ENCODE results near the gene SLC39A2. TPM values are rescaled to one million over a fixed set of nuclear protein-coding genes. Genes with fewer than 3 reads are reported as not detected.
A peak's percentile ranks its signal among the peaks of the same experiment; 100 is the strongest.

SLC39A2 gene
- total and polyA plus RNA-seq, 5 donors from 2014 or later: not detected

GRCh38 chr14:21026988-21027315 lies 27.9 kb downstream of the SLC39A2 start:
- Histone ChIP-seq H3K36me3 (ENCODE audit: control insufficient read depth, insufficient read depth, low read length) (no peaks in the 10 kb centered on the region), H3K4me3 (ENCODE audit: low read depth, low read length) (no peak overlapping the region), H3K27ac (ENCODE audit: insufficient read depth, low read length, poor library complexity, severe bottlenecking) (no peak overlapping the region), H3K27me3 (ENCODE audit: control insufficient read depth, insufficient read depth, low read length) (peaks cover 3% of the 10 kb centered on the region), H3K9me3 (ENCODE audit: control insufficient read depth in 2 of 2, low read length in 2 of 2) (no peaks in the 10 kb centered on the region), H3K4me1 (ENCODE audit: control insufficient read depth, insufficient read depth, low read length, poor library complexity, severe bottlenecking) (peaks cover 20% of the 10 kb centered on the region)
- no peaks in the 10 kb centered on the region for H3K9me3 Mint-ChIP-seq
- no peak for DNase-seq
- peak overlapping the region; percentile 8 to 85 (median 32) for H3K27ac Mint-ChIP-seq
- H3K4me1 Mint-ChIP-seq: peaks cover 0 to 30% (median 12%) of the 10 kb centered on the region in 4 donors
- no peak for ATAC-seq (ENCODE audit: low read depth in 2 of 2)
- H3K27me3 Mint-ChIP-seq: peaks cover 26% of the 10 kb centered on the region
- peak overlapping the region; percentile 55 to 80 (median 68) for H3K4me3 Mint-ChIP-seq
- peaks cover 4% of the 10 kb centered on the region for H3K36me3 Mint-ChIP-seq

DNA sequence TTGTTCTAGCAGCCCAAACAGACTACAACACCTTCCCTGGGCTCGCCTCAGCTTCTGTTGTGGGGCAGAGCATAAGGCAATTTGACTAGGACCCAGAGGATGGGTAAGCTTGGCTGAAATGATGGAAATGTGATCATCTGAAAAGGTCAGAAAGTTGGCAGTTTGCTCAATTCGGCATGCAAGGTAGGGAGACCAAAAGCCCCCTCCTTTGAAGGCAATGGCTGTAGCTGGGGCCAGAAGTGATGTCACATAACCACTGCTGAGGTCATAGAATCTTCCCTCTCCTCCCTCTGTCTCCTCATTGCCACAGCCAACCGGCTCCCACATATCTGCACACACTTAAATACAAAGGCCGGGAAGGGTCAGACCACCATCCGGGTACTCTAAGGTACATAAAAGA lies 30.8 kb downstream of the SLC39A2 start, which contains the start of gene TPPP2:
TPPP2 (plus strand) TSS at position 301 of the 400 bp plus-strand sequence. CDS start 365 bp downstream, outside the sequence.
- Histone ChIP-seq H3K4me1 (ENCODE audit: control insufficient read depth, insufficient read depth, low read length, poor library complexity, severe bottlenecking) (peaks cover 3% of the 10 kb centered on the region), H3K4me3 (ENCODE audit: low read depth, low read length) (no peak within 1 kb of the TSS), H3K27ac (ENCODE audit: insufficient read depth, low read length, poor library complexity, severe bottlenecking) (no peak within 1 kb of the TSS), H3K36me3 (ENCODE audit: control insufficient read depth, insufficient read depth, low read length) (no peaks in the 10 kb centered on the region), H3K9me3 (ENCODE audit: control insufficient read depth in 2 of 2, low read length in 2 of 2) (no peaks in the 10 kb centered on the region), H3K27me3 (ENCODE audit: control insufficient read depth, insufficient read depth, low read length) (no peaks in the 10 kb centered on the region)
- ATAC-seq (ENCODE audit: low read depth in 2 of 2) (no peak), DNase-seq (no peak)
- H3K27me3 Mint-ChIP-seq: peaks cover 22% of the 10 kb centered on the region
- H3K27ac Mint-ChIP-seq: no peak within 1 kb of the TSS
- peaks cover 0 to 3% (median 0%) of the 10 kb centered on the region in 4 donors for H3K4me1 Mint-ChIP-seq
- H3K36me3 Mint-ChIP-seq: no peaks in the 10 kb centered on the region
- H3K9me3 Mint-ChIP-seq: no peaks in the 10 kb centered on the region
- H3K4me3 Mint-ChIP-seq: peak within 1 kb of the TSS in 1 of 4 donors; percentile 21

GRCh38 chr14:21030531-21030930 lies 31.4 kb downstream of the SLC39A2 start:
- H3K27ac Mint-ChIP-seq: no peak overlapping the region
- H3K9me3 Mint-ChIP-seq: no peaks in the 10 kb centered on the region

DNA sequence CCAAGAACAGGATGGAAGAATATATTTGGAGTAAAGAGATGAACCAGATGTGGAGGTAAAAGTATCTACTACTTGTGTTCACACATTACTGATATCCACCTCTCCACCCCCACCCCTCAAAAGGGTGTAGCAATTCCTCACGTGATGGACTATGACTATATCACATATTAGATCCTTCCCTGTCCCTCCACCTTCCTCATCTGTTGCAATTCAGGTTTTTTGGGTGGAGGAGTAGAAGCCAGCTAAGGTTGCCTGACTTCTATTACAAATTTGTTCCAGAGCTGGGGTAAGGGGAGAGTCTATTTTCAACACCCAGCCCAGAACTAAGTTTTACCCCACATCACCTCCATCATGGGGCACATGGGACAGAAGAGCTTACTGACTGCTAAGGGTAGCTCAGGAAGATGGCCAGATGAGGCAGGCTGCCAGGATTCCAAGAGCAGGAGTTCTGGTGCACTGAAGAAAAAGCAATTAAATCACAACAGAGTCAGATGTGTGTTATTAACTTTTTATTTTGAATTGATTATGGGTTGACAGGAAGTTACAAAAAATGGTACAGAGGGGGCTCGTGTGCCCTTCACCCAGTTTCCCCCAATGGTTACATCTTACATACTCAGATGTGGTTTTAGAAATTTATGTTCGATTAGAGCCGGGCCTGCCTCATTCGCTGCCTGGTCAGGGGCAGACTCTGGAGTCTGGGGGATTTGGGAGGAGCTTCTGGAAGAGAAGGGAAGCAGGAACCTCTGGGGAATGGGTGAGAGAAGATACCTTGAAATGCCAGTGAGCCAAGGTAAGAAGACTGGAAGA lies 33.4 kb downstream of the SLC39A2 start:
- H3K4me3 Mint-ChIP-seq: no peak overlapping the region
- no peak for DNase-seq
- no peaks in the 10 kb centered on the region for H3K4me1 Mint-ChIP-seq
- no peaks in the 10 kb centered on the region for H3K36me3 ChIP-seq (ENCODE audit: control insufficient read depth, insufficient read depth, low read length)
- H3K4me1 ChIP-seq (ENCODE audit: control insufficient read depth, insufficient read depth, low read length, poor library complexity, severe bottlenecking): no peaks in the 10 kb centered on the region
- no peak overlapping the region for H3K4me3 ChIP-seq (ENCODE audit: low read depth, low read length)
- ATAC-seq (ENCODE audit: low read depth in 2 of 2): no peak
- no peaks in the 10 kb centered on the region for H3K36me3 Mint-ChIP-seq
- peaks cover 0 to 1% (median 0%) of the 10 kb centered on the region in 7 donors for H3K9me3 Mint-ChIP-seq
- no peaks in the 10 kb centered on the region for H3K27me3 ChIP-seq (ENCODE audit: control insufficient read depth, insufficient read depth, low read length)
- H3K27ac ChIP-seq (ENCODE audit: insufficient read depth, low read length, poor library complexity, severe bottlenecking): no peak overlapping the region
- peaks cover 22% of the 10 kb centered on the region for H3K27me3 Mint-ChIP-seq
- H3K27ac Mint-ChIP-seq: no peak overlapping the region
- no peaks in the 10 kb centered on the region for H3K9me3 ChIP-seq (ENCODE audit: control insufficient read depth in 2 of 2, low read length in 2 of 2)

More at GRCh38 chr14:21030531-21030930, 31.4 kb downstream of the SLC39A2 start:
- Mint-ChIP-seq H3K27me3 (peaks cover 22% of the 10 kb centered on the region), H3K4me3 (no peak overlapping the region), H3K36me3 (no peaks in the 10 kb centered on the region), H3K4me1 (peaks cover 0 to 3% (median 0%) of the 10 kb centered on the region in 4 donors)
- Histone ChIP-seq H3K4me1 (ENCODE audit: control insufficient read depth, insufficient read depth, low read length, poor library complexity, severe bottlenecking) (no peaks in the 10 kb centered on the region), H3K9me3 (ENCODE audit: control insufficient read depth in 2 of 2, low read length in 2 of 2) (no peaks in the 10 kb centered on the region), H3K27ac (ENCODE audit: insufficient read depth, low read length, poor library complexity, severe bottlenecking) (no peak overlapping the region), H3K4me3 (ENCODE audit: low read depth, low read length) (no peak overlapping the region), H3K36me3 (ENCODE audit: control insufficient read depth, insufficient read depth, low read length) (no peaks in the 10 kb centered on the region), H3K27me3 (ENCODE audit: control insufficient read depth, insufficient read depth, low read length) (no peaks in the 10 kb centered on the region)
- no peak for ATAC-seq (ENCODE audit: low read depth in 2 of 2)
- no peak for DNase-seq

- H3K27me3 ChIP-seq (ENCODE audit: control insufficient read depth, insufficient read depth, low read length): peaks cover 3% of the 10 kb centered on the region
- ATAC-seq (ENCODE audit: low read depth in 2 of 2) (no peak), DNase-seq (no peak)
- Mint-ChIP-seq H3K36me3 (no peaks in the 10 kb centered on the region), H3K4me3 (no peak overlapping the region), H3K9me3 (peaks cover 0 to 1% (median 0%) of the 10 kb centered on the region in 7 donors), H3K4me1 (no peaks in the 10 kb centered on the region), H3K27ac (no peak overlapping the region), H3K27me3 (peaks cover 22% of the 10 kb centered on the region)
- no peak overlapping the region for H3K27ac ChIP-seq (ENCODE audit: insufficient read depth, low read length, poor library complexity, severe bottlenecking)
- H3K36me3 ChIP-seq (ENCODE audit: control insufficient read depth, insufficient read depth, low read length): no peaks in the 10 kb centered on the region
- no peaks in the 10 kb centered on the region for H3K9me3 ChIP-seq (ENCODE audit: control insufficient read depth in 2 of 2, low read length in 2 of 2)
- no peak overlapping the region for H3K4me3 ChIP-seq (ENCODE audit: low read depth, low read length)
- no peaks in the 10 kb centered on the region for H3K4me1 ChIP-seq (ENCODE audit: control insufficient read depth, insufficient read depth, low read length, poor library complexity, severe bottlenecking)
Observed at GRCh38 chr14:21033133-21033698, 34.1 kb downstream of the SLC39A2 start.

GRCh38 chr14:21034707-21035106 lies 35.6 kb downstream of the SLC39A2 start, which contains the start of gene RNASE13:
Gene RNASE13 (minus strand): TSS chr14:21034807. CDS start chr14:21034288, 519 bp downstream.
- peaks cover 3% of the 10 kb centered on the region for H3K27me3 ChIP-seq (ENCODE audit: control insufficient read depth, insufficient read depth, low read length)
- DNase-seq: no peak
- no peak for ATAC-seq (ENCODE audit: low read depth in 2 of 2)
- Mint-ChIP-seq H3K27ac (no peak within 1 kb of the TSS), H3K27me3 (peaks cover 22% of the 10 kb centered on the region), H3K4me1 (no peaks in the 10 kb centered on the region), H3K36me3 (no peaks in the 10 kb centered on the region), H3K4me3 (no peak within 1 kb of the TSS), H3K9me3 (peaks cover 0 to 1% (median 0%) of the 10 kb centered on the region in 7 donors)
- no peaks in the 10 kb centered on the region for H3K9me3 ChIP-seq (ENCODE audit: control insufficient read depth in 2 of 2, low read length in 2 of 2)
- H3K36me3 ChIP-seq (ENCODE audit: control insufficient read depth, insufficient read depth, low read length): no peaks in the 10 kb centered on the region
- no peaks in the 10 kb centered on the region for H3K4me1 ChIP-seq (ENCODE audit: control insufficient read depth, insufficient read depth, low read length, poor library complexity, severe bottlenecking)
- H3K27ac ChIP-seq (ENCODE audit: insufficient read depth, low read length, poor library complexity, severe bottlenecking): no peak within 1 kb of the TSS
- H3K4me3 ChIP-seq (ENCODE audit: low read depth, low read length): no peak within 1 kb of the TSS

DNA sequence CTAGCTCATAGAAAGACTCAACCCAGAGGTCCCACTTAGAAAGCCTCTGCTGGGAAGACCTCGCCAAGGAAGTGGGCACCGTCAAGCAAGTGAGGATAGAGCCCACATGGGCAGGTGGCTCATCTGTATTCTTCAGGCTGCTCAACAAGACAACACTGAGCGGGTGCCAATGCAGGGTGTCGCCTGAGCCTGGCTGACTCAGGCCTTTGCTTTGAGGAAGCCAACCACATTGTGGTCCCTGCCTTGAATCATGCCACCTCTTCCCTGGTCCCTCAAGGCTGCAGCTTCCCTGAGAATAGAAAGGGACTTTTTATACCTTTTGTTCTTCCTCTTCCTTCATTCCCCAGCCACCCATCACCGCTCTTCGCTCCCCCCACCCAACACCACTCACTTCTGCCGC lies 37.7 kb downstream of the SLC39A2 start:
- no peaks in the 10 kb centered on the region for H3K36me3 Mint-ChIP-seq
- Histone ChIP-seq H3K4me1 (ENCODE audit: control insufficient read depth, insufficient read depth, low read length, poor library complexity, severe bottlenecking) (no peaks in the 10 kb centered on the region), H3K27me3 (ENCODE audit: control insufficient read depth, insufficient read depth, low read length) (peaks cover 3% of the 10 kb centered on the region), H3K27ac (ENCODE audit: insufficient read depth, low read length, poor library complexity, severe bottlenecking) (no peak overlapping the region), H3K9me3 (ENCODE audit: control insufficient read depth in 2 of 2, low read length in 2 of 2) (no peaks in the 10 kb centered on the region), H3K4me3 (ENCODE audit: low read depth, low read length) (no peak overlapping the region), H3K36me3 (ENCODE audit: control insufficient read depth, insufficient read depth, low read length) (no peaks in the 10 kb centered on the region)
- no peaks in the 10 kb centered on the region for H3K4me1 Mint-ChIP-seq
- peaks cover 14% of the 10 kb centered on the region for H3K27me3 Mint-ChIP-seq
- H3K4me3 Mint-ChIP-seq: no peak overlapping the region
- H3K9me3 Mint-ChIP-seq: peaks cover 0 to 1% (median 0%) of the 10 kb centered on the region in 7 donors
- DNase-seq (no peak), ATAC-seq (ENCODE audit: low read depth in 2 of 2) (peak in 1 of 2 donors; percentile 29)
- H3K27ac Mint-ChIP-seq: peak overlapping the region in 1 of 3 donors; percentile 50

All from CD4-positive, CD25-positive, alpha-beta regulatory T cell (primary cell).